B cell (primary cell): Measurements from ENCODE around the gene LSM4. TPM values are rescaled to one million over a fixed set of nuclear protein-coding genes. Genes with fewer than 3 reads are reported as not detected.
"Not testable (repeated sequence)": the region's sequence is repeated elsewhere in the genome, so short reads cannot be mapped to it uniquely, and the experiment has no call there.

Source experiments
- ATAC-seq: fragments of 200-7000 bp; cut with Tn5 transposase; one replicate; pipeline ENCODE4 v1.10.0; 2021; ENCODE audit warnings: low read depth, mild to moderate bottlenecking, moderate number of reproducible peaks, moderate library complexity
- CTCF ChIA-PET: fragments of 350-600 bp; sonication (Branson Sonifier 250); formaldehyde crosslinking; loops from one replicate; lab custom pipeline; 2021; ENCODE audit warnings: antibody characterized with exemption, inconsistent platforms; lab: Charles Lee
- POLR2A ChIA-PET: fragments of 350-600 bp; sonication (Branson Sonifier 250); formaldehyde crosslinking; loops from one replicate; lab custom pipeline; 2021; ENCODE audit warnings: antibody characterized with exemption; lab: Charles Lee
- DNase-seq: peaks from one replicate; pipeline ENCODE4 v3.0.0; 2013
- H2AFZ ChIP-seq: 2 replicates; pipeline ENCODE4 v1.6.1; 2012; ENCODE audit warnings: mild to moderate bottlenecking, low read depth, low read length; ENCODE audit not compliant: insufficient read depth, poor library complexity, severe bottlenecking
- H3K27ac ChIP-seq, 2 donors: 1 replicate in 1 of 2; 2 replicates in 1 of 2; pipeline ENCODE4 v1.5.1; 2012 to 2013; ENCODE audit warnings: low read length in 2 of 2, mild to moderate bottlenecking in 2 of 2, moderate library complexity in 1 of 2
- H3K27me3 ChIP-seq, 4 experiments: fragments of 200-600 bp in 1 of 4; sonication (generic) in 1 of 4; replicated peaks in 1 of 4; 1 replicate in 2 of 4; 2 replicates in 2 of 4; pipeline versions ENCODE4 v1.6.1 to v1.7.0; 2013 to 2016; ENCODE audit warnings: low read length in 3 of 4, mild to moderate bottlenecking in 2 of 4, mixed read lengths in 1 of 4, moderate library complexity in 1 of 4; ENCODE audit not compliant: insufficient read depth in 4 of 4, control insufficient read depth in 3 of 4; ENCODE audit errors: control extremely low read depth in 1 of 4
- H3K36me3 ChIP-seq, 2 experiments: replicated peaks in 1 of 2; 1 replicate in 1 of 2; 2 replicates in 1 of 2; pipeline versions ENCODE4 v1.6.1 to v1.7.1; 2013; ENCODE audit warnings: low read length in 1 of 2; ENCODE audit not compliant: insufficient read depth in 2 of 2, control insufficient read depth in 1 of 2; ENCODE audit errors: control extremely low read depth in 1 of 2, extremely low read depth in 1 of 2
- H3K4me1 ChIP-seq, 2 donors: fragments of 200-600 bp in 1 of 2; sonication (generic) in 1 of 2; 1 replicate in 1 of 2; 2 replicates in 1 of 2; pipeline versions ENCODE4 v1.5.1 to v1.6.1; 2013 to 2017; ENCODE audit warnings: low read length in 2 of 2; ENCODE audit not compliant: control insufficient read depth in 2 of 2, insufficient read depth in 2 of 2
- H3K4me2 ChIP-seq: replicated peaks from 2 replicates; pipeline ENCODE3; 2012; ENCODE audit warnings: mild to moderate bottlenecking, low read depth, low read length; ENCODE audit not compliant: poor library complexity, severe bottlenecking
- H3K4me3 ChIP-seq, 5 experiments: fragments of 200-600 bp in 1 of 5; sonication (generic) in 1 of 5; 1 replicate in 3 of 5; 2 replicates in 2 of 5; pipeline versions ENCODE4 v1.5.1 to v1.7.0; 2011 to 2016; ENCODE audit warnings: low read length in 4 of 5, mild to moderate bottlenecking in 4 of 5, low read depth in 2 of 5, control low read depth in 1 of 5, moderate library complexity in 1 of 5; ENCODE audit not compliant: insufficient read depth in 1 of 5; ENCODE audit errors: control extremely low read depth in 1 of 5, extremely low read depth in 1 of 5
- H3K79me2 ChIP-seq: fragments of 200-600 bp; sonication (generic); one replicate; pipeline ENCODE4 v1.6.0; 2016; ENCODE audit warnings: low read length; ENCODE audit not compliant: control insufficient read depth, insufficient read depth
- H3K9ac ChIP-seq: fragments of 200-600 bp; sonication (generic); 2 replicates; pipeline ENCODE4 v1.6.1; 2017; ENCODE audit warnings: mild to moderate bottlenecking, low read length, moderate library complexity
- H3K9me3 ChIP-seq, 3 donors: one replicate each; pipeline versions ENCODE4 v1.6.1 to v1.7.1; 2013; ENCODE audit warnings: low read length in 2 of 3; ENCODE audit not compliant: control insufficient read depth in 2 of 3, insufficient read depth in 1 of 3; ENCODE audit errors: control extremely low read depth in 1 of 3
- H4K20me1 ChIP-seq: 2 replicates; pipeline ENCODE4 v1.6.0; 2012; ENCODE audit warnings: mild to moderate bottlenecking, low read length; ENCODE audit not compliant: insufficient read depth, control insufficient read depth, poor library complexity, severe bottlenecking
- H3K27ac Mint-ChIP-seq: one replicate; pipeline ENCODE4 v1.8.0; 2021; ENCODE audit warnings: mixed read lengths
- H3K27me3 Mint-ChIP-seq: one replicate; pipeline ENCODE4 v1.8.0; 2021; ENCODE audit warnings: mixed read lengths
- H3K4me1 Mint-ChIP-seq: one replicate; pipeline ENCODE4 v1.8.0; 2021; ENCODE audit warnings: mixed read lengths
- H3K4me3 Mint-ChIP-seq: one replicate; pipeline ENCODE4 v1.8.0; 2021; ENCODE audit warnings: mixed read lengths
- H3K9me3 Mint-ChIP-seq: one replicate; pipeline ENCODE4 v1.8.0; 2022; ENCODE audit warnings: mixed read lengths; ENCODE audit not compliant: insufficient read depth
- EZH2 ChIP-seq: IDR thresholded peaks from 2 replicates; pipeline ENCODE4 v1.6.1; 2012; ENCODE audit warnings: borderline replicate concordance, low read depth, mild to moderate bottlenecking, moderate library complexity, low read length; ENCODE audit not compliant: insufficient read depth, poor library complexity, severe bottlenecking
- WGBS: methylation state at CpG from one replicate; pipeline ENCODE4 v1.1.5; 2013; ENCODE audit warnings: missing lambda C conversion rate; ENCODE audit not compliant: insufficient coverage; 5-methylcytosine and 5-hydroxymethylcytosine counted together
- intact Hi-C: fragments of 100-400 bp; cut with micrococcal nuclease; formaldehyde crosslinking; loops from one replicate; pipeline ENCODE4 v1.10.0; 2022
- polyA plus RNA-seq: library from polyadenylated mRNA; depleted of rRNA; stranded (reverse); fragments of >200 nt; gene quantifications from 2 replicates; pipeline ENCODE4 v1.2.3, GENCODE V29; 2012
- total RNA-seq, 2 donors: library from RNA; stranded (reverse); fragments of 120-200 nt in 1 of 2; gene quantifications; 1 replicate in 1 of 2; 2 replicates in 1 of 2; pipeline versions ENCODE4 v1.2.3 to v1.2.4, GENCODE V29; 2013 to 2022
- TF ChIP-seq, protein P1 (sequence below): fragments of 200-600 bp; IDR thresholded peaks from one replicate; pipeline ENCODE4 v1.8.0; 2022; ENCODE audit warnings: antibody characterized with exemption, mild to moderate bottlenecking

The LSM4 gene
- total and polyA plus RNA-seq, 2 donors (not counting 1 experiment from before 2014, with no cell fraction given), result 66.3 to 86.1 TPM

DNA sequence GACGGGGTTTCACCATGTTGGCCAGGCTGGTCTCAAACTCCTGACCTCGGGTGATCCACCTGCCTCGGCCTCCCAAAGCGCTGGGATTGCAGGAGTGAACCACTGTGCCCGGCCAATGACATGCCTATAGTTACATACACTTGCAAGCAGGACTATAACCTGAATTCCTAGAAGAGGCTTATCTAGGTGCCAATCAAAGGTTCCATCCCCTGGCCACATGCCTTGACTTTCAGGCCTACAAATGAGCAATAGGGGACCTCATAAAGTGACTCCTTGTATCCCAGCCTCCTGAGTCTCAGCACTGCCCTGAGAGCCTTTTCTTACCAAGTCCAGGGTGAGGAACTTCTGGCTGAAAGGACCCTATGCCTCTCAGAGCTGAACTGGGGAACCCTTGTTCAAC, 3.9 kb upstream of the LSM4 start:
- Mint-ChIP-seq H3K27ac (no peak overlapping the region), H3K4me1 (peaks cover 29% of the 10 kb centered on the region), H3K9me3 (no peaks in the 10 kb centered on the region), H3K27me3 (no peaks in the 10 kb centered on the region), H3K4me3 (no peak overlapping the region)
- Histone ChIP-seq H3K4me1 (peaks cover 20 to 28% of the 10 kb centered on the region in 2 donors), H4K20me1 (no peaks in the 10 kb centered on the region), H3K4me2 (no peak overlapping the region), H3K4me3 (no peak overlapping the region), H2AFZ (no peak overlapping the region), H3K27me3 (peaks cover 0 to 3% (median 0%) of the 10 kb centered on the region in 4 experiments), H3K27ac (no peak overlapping the region), H3K9ac (no peak overlapping the region), H3K36me3 (no peaks in the 10 kb centered on the region), H3K79me2 (peaks cover 16% of the 10 kb centered on the region), H3K9me3 (peaks cover 0 to 3% (median 0%) of the 10 kb centered on the region in 3 donors)
- ChIA-PET POLR2A (interaction anchor here (0.7 to 1.3 kb wide), 5 partner anchors 45 to 109 kb away, joined by 3 to 7 read pairs (median 5); partner anchors contain the start of gene JUND), CTCF (interaction anchor here (0.8 to 7.7 kb wide), 9 partner anchors 13 to 118 kb away, joined by 3 to 259 read pairs (median 9); partner anchors contain the start of gene JUND)
- WGBS, result 93% methylated on average over 3 of the region's 5 CpGs
- intact Hi-C loops, result no loop called here
- DNase-seq (no peak), ATAC-seq (no peak)
- no peak for TF ChIP-seq EZH2
- TF ChIP-seq, protein P1, sequence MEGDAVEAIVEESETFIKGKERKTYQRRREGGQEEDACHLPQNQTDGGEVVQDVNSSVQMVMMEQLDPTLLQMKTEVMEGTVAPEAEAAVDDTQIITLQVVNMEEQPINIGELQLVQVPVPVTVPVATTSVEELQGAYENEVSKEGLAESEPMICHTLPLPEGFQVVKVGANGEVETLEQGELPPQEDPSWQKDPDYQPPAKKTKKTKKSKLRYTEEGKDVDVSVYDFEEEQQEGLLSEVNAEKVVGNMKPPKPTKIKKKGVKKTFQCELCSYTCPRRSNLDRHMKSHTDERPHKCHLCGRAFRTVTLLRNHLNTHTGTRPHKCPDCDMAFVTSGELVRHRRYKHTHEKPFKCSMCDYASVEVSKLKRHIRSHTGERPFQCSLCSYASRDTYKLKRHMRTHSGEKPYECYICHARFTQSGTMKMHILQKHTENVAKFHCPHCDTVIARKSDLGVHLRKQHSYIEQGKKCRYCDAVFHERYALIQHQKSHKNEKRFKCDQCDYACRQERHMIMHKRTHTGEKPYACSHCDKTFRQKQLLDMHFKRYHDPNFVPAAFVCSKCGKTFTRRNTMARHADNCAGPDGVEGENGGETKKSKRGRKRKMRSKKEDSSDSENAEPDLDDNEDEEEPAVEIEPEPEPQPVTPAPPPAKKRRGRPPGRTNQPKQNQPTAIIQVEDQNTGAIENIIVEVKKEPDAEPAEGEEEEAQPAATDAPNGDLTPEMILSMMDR, result no peak

DNA sequence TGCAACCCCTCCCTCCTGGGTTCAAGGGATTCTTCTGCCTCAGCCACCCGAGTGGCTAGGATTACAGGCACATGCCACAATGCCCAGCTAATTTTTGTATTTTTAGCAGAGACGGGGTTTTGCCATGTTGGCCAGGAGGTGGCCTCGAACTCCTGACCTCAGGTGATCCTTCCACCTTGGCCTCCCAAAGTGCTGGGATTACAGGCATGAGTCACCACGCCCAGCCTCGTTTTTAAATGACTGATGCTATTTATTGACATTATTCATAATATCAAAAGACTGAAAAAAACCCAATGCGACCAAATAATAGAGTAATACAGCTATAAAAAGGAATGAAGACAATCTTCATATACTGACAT, 1.5 kb upstream of the LSM4 start:
- POLR2A ChIA-PET, H3K4me3 Mint-ChIP-seq, H4K20me1 ChIP-seq, H3K4me3 ChIP-seq, H3K4me2 ChIP-seq, DNase-seq, H3K27me3 ChIP-seq, H3K9ac ChIP-seq, H3K27me3 Mint-ChIP-seq, H3K9me3 Mint-ChIP-seq, H3K9me3 ChIP-seq, ATAC-seq, H2AFZ ChIP-seq, H3K36me3 ChIP-seq, intact Hi-C loops: not testable (repeated sequence)
- Histone ChIP-seq H3K27ac (peak overlapping the region in 1 of 2 donors; percentile 83), H3K79me2 (peaks cover 40% of the 10 kb centered on the region), H3K4me1 (peaks cover 24 to 42% of the 10 kb centered on the region in 2 donors)
- 100% methylated on average over 2 of the region's 6 CpGs for WGBS
- Mint-ChIP-seq H3K27ac (peak overlapping the region; percentile 26), H3K4me1 (peaks cover 46% of the 10 kb centered on the region)
- CTCF ChIA-PET, result interaction anchor here (2.5 to 7.7 kb wide), 3 partner anchors 32 to 71 kb away, joined by 11 to 259 read pairs (median 62); partner anchors contain the start of gene JUND
